Testis (tissue), 3 donors: ENCODE results near the gene GPR149. TPM values are rescaled to one million over a fixed set of nuclear protein-coding genes. Genes with fewer than 3 reads are reported as not detected.

ENCODE experiments used
- DNase-seq: peaks from one replicate; pipeline ENCODE4 v3.0.0-alpha.2; 2019
- H3K27ac ChIP-seq, 2 donors: fragments of 200-600 bp; sonication (generic); one replicate each; pipeline ENCODE4 v1.5.1; 2019
- H3K27me3 ChIP-seq: fragments of 200-600 bp; sonication (generic); one replicate; pipeline ENCODE4 v1.5.1; 2019
- H3K36me3 ChIP-seq: fragments of 200-600 bp; sonication (generic); one replicate; pipeline ENCODE4 v1.5.1; 2017; ENCODE audit warnings: low read depth; ENCODE audit errors: missing control alignments
- H3K4me1 ChIP-seq: fragments of 200-600 bp; sonication (generic); one replicate; pipeline ENCODE4 v1.5.1; 2019
- H3K4me3 ChIP-seq, 2 donors: fragments of 200-600 bp; sonication (generic); one replicate each; pipeline ENCODE4 v1.5.1; 2017 to 2019
- H3K9me3 ChIP-seq: fragments of 200-600 bp; sonication (generic); one replicate; pipeline ENCODE4 v1.5.1; 2017
- POLR2A ChIP-seq: fragments of 450-650 bp; IDR thresholded peaks from one replicate; pipeline ENCODE4 v1.6.1; 2017; ENCODE audit warnings: antibody characterized with exemption, mild to moderate bottlenecking, moderate library complexity
- WGBS, 2 donors: methylation state at CpG; one replicate each; pipeline ENCODE4 v1.1.5; 2018; 5-methylcytosine and 5-hydroxymethylcytosine counted together
- intact Hi-C: fragments of 100-400 bp; cut with DNase I; formaldehyde crosslinking; loops from one replicate; pipeline ENCODE4 v1.15.1; 2023; ENCODE audit warnings: low total_unique reads
- polyA plus RNA-seq: library from polyadenylated mRNA; stranded (reverse); fragments of 350-450 nt; fragmentation: Illumina TruSeq; extraction: RNeasy Lipid Tissue Mini Kit (QIAGEN cat#74804); gene quantifications from one replicate; pipeline ENCODE4 v1.2.3, GENCODE V29; 2014; ENCODE audit warnings: low read depth, low replicate concordance; ENCODE audit not compliant: insufficient read depth
- total RNA-seq, 2 donors: library from RNA; depleted of rRNA; stranded (reverse); fragments of >200 nt; gene quantifications; one replicate each; pipeline ENCODE4 v1.2.3, GENCODE V29; 2016
- TF ChIP-seq, protein P1 (sequence below), 3 experiments: fragments of 450-650 bp in 2 of 3; fragments of 200-600 bp in 1 of 3; sonication (generic) in 1 of 3; IDR thresholded peaks; one replicate each; pipeline ENCODE4 v1.5.1; 2016 to 2019; ENCODE audit warnings: antibody characterized with exemption in 3 of 3, mild to moderate bottlenecking in 2 of 3, moderate library complexity in 1 of 3

GPR149 gene
- total and polyA plus RNA-seq, 3 donors from 2014 or later = 0.31 to 0.61 (median 0.37) TPM

DNA sequence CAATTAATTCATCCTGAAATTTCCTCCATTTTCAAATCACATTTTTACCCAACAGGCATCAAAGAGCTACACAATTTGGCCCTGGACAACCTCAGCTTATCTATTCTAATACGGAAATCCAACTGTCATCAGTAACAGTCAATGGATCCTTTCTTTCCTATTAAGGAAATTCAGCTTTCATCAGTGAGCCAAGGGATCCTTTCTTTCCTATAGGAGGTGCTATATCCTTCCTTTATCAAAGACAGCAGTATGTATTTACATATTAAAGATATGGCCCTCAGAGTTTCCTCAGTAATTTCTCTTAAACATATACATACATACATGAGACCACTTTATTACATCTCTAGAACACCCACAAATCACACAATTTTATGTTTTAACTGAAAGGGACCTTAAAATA is 115.8 kb downstream of the GPR149 start:
- no peaks in the 10 kb centered on the region for H3K9me3 ChIP-seq
- 74 to 89% methylated on average over 1 of the region's 1 CpG for WGBS, 2 donors
- no peak overlapping the region for H3K4me3 ChIP-seq
- TF ChIP-seq, protein P1, sequence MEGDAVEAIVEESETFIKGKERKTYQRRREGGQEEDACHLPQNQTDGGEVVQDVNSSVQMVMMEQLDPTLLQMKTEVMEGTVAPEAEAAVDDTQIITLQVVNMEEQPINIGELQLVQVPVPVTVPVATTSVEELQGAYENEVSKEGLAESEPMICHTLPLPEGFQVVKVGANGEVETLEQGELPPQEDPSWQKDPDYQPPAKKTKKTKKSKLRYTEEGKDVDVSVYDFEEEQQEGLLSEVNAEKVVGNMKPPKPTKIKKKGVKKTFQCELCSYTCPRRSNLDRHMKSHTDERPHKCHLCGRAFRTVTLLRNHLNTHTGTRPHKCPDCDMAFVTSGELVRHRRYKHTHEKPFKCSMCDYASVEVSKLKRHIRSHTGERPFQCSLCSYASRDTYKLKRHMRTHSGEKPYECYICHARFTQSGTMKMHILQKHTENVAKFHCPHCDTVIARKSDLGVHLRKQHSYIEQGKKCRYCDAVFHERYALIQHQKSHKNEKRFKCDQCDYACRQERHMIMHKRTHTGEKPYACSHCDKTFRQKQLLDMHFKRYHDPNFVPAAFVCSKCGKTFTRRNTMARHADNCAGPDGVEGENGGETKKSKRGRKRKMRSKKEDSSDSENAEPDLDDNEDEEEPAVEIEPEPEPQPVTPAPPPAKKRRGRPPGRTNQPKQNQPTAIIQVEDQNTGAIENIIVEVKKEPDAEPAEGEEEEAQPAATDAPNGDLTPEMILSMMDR (IDR thresholded peaks at IDR 0.05) = no peak
- no peak for TF ChIP-seq POLR2A
- H3K27ac ChIP-seq = no peak overlapping the region
- no peak for DNase-seq
- H3K36me3 ChIP-seq = no peaks in the 10 kb centered on the region
- intact Hi-C loops = no loop called here
- no peaks in the 10 kb centered on the region for H3K27me3 ChIP-seq
- H3K4me1 ChIP-seq = peaks cover 6% of the 10 kb centered on the region

DNA sequence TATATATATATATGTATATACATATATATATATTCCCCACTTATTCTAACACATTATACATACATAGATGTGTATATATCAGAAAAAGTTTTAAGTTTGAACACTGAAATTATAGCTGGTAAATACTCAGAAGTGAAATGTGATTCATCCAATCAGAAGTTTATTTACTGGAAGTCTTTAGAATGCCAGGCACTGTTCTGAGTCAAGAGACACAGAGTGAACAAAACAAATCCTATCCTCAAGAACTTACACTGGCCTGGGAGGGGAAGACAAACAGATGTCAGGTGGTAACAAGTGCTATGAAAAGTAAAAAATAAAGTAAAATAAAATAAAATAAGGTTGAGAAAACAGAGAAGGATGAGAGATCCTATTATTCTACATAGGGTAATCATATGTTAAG is 119.2 kb downstream of the GPR149 start:
- Histone ChIP-seq H3K36me3 (no peaks in the 10 kb centered on the region), H3K27ac (no peak overlapping the region), H3K4me3 (no peak overlapping the region), H3K9me3 (no peaks in the 10 kb centered on the region), H3K27me3 (no peaks in the 10 kb centered on the region), H3K4me1 (no peaks in the 10 kb centered on the region)
- TF ChIP-seq, protein P1 (IDR thresholded peaks at IDR 0.05) = no peak
- no peak for TF ChIP-seq POLR2A
- no peak for DNase-seq
- intact Hi-C loops = no loop called here

DNA sequence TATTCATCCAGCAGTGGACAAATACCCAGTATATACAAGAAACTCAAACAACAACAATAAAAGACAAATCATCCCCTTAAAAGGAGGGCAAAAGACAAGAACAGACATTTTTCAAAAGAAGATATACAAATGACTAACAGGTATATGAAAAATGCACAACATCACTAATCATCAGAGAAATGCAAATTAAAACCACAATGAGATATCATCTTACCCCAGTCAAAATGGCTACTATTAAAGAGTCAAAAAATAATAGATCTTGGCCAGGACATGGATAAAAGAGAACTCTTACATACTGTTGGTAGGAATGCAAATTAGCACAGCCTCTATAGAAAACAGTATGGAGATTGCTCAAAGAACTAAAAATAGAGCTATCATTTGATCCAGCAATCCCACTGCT is 122.6 kb downstream of the GPR149 start:
- no peaks in the 10 kb centered on the region for H3K36me3 ChIP-seq

DNA sequence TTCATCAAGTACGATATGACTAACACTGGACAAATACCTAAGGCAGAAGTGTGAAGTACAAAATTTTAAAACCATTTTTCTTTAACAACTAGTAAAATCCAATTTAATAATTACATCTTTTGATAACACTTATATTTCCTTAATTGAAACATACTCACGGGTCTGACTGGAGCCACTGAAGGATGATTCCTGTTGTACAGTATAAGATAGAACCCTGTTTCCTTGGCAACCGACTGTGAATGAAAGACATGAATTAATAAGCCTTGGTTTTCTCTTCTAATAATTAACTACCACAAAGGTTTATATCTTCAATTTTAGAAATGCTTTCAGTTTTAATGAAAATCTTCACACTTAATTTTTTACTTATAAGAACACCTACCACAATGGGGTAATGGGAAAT is 125.1 kb downstream of the GPR149 start:
- no peaks in the 10 kb centered on the region for H3K36me3 ChIP-seq
- intact Hi-C loops = no loop called here

More for the DNA sequence above, 122.6 kb downstream of the GPR149 start:
- Histone ChIP-seq H3K27me3 (no peaks in the 10 kb centered on the region), H3K4me3 (no peak overlapping the region), H3K27ac (no peak overlapping the region), H3K9me3 (no peaks in the 10 kb centered on the region), H3K4me1 (no peaks in the 10 kb centered on the region)
- no peak for DNase-seq
- TF ChIP-seq POLR2A = no peak
- TF ChIP-seq, protein P1 (IDR thresholded peaks at IDR 0.05) = no peak
- intact Hi-C loops = no loop called here

DNA sequence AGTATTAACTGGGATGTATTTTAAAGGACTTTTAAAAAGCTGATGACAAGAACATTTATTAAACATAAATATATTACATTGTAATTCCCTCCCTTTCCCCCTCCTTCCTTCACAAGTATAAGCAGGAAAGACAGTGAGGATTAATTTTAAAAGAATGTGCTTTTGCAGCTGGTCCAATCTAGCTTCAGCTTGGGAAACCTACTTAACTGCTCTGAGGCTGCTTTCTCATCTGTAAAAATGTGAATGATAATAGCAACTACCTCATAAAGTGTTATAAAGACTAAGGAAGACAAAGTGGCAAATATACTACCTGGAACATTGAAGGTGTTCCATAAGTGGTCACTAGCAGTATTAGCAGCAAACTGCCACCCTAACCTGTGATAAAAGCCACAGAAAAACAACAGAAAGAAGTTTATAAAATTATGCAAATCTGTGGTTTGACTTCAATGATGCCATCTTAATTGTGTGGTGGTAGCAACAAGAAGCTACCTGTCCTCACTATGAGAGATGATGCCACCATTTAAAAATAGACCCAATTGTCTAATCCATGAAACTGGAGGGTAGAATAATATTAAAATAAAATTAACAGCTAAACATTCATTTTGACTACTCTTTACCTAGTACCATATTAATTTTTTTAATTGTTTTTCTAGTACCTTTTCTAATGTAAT is 125.7 kb downstream of the GPR149 start:
- H3K9me3 ChIP-seq = no peaks in the 10 kb centered on the region
- TF ChIP-seq, protein P1 (IDR thresholded peaks at IDR 0.05) = no peak
- TF ChIP-seq POLR2A = no peak
- intact Hi-C loops = no loop called here
- H3K36me3 ChIP-seq = no peaks in the 10 kb centered on the region
- no peaks in the 10 kb centered on the region for H3K4me1 ChIP-seq
- no peak for DNase-seq
- H3K27me3 ChIP-seq = no peaks in the 10 kb centered on the region
- no peak overlapping the region for H3K27ac ChIP-seq
- H3K4me3 ChIP-seq = no peak overlapping the region

More for the DNA sequence above, 125.1 kb downstream of the GPR149 start:
- no peak for DNase-seq
- no peak overlapping the region for H3K27ac ChIP-seq
- no peaks in the 10 kb centered on the region for H3K9me3 ChIP-seq
- TF ChIP-seq POLR2A = no peak
- TF ChIP-seq, protein P1 (IDR thresholded peaks at IDR 0.05) = no peak
- no peaks in the 10 kb centered on the region for H3K4me1 ChIP-seq
- WGBS, 2 donors = 96% methylated on average over 3 of the region's 3 CpGs
- H3K4me3 ChIP-seq = no peak overlapping the region
- no peaks in the 10 kb centered on the region for H3K27me3 ChIP-seq
